Activated CD8-positive, alpha-beta T cell treated with anti-CD3 and anti-CD28 coated beads for 36 hours (primary cell): ENCODE data around the gene XPNPEP2. TPM values are rescaled to one million over a fixed set of nuclear protein-coding genes. Genes with fewer than 3 reads are reported as not detected.

ENCODE experiments used
- ATAC-seq: fragments of 200-7000 bp; cut with Tn5 transposase; one replicate; pipeline ENCODE4 v1.10.0; 2021; ENCODE audit warnings: mild to moderate bottlenecking, moderate library complexity
- CTCF ChIA-PET: fragments of 350-600 bp; sonication (Branson Sonifier 250); formaldehyde crosslinking; loops from one replicate; lab custom pipeline; 2021; ENCODE audit warnings: antibody characterized with exemption; lab: Charles Lee
- POLR2A ChIA-PET: fragments of 350-600 bp; sonication (Branson Sonifier 250); formaldehyde crosslinking; loops from one replicate; lab custom pipeline; 2021; ENCODE audit warnings: antibody characterized with exemption; lab: Charles Lee
- DNase-seq: peaks from one replicate; pipeline ENCODE4 v3.0.0-alpha.2; 2020
- H3K27ac Mint-ChIP-seq: one replicate; pipeline ENCODE4 v1.8.0; 2021; ENCODE audit warnings: mild to moderate bottlenecking, mixed read lengths
- H3K27me3 Mint-ChIP-seq: one replicate; pipeline ENCODE4 v1.8.0; 2021; ENCODE audit warnings: mixed read lengths
- H3K36me3 Mint-ChIP-seq: one replicate; pipeline ENCODE4 v1.8.0; 2021; ENCODE audit warnings: low read depth, mixed read lengths
- H3K4me1 Mint-ChIP-seq: one replicate; pipeline ENCODE4 v1.8.0; 2021; ENCODE audit warnings: low read depth, mixed read lengths
- H3K4me3 Mint-ChIP-seq: one replicate; pipeline ENCODE4 v1.8.0; 2021; ENCODE audit warnings: mild to moderate bottlenecking, moderate library complexity, mixed read lengths
- H3K9me3 Mint-ChIP-seq: one replicate; pipeline ENCODE4 v1.8.0; 2021; ENCODE audit warnings: mixed read lengths
- CTCF ChIP-seq: fragments of 200-600 bp; IDR thresholded peaks from one replicate; pipeline ENCODE4 v1.8.0; 2022; ENCODE audit warnings: antibody characterized with exemption, mild to moderate bottlenecking
- intact Hi-C: fragments of 100-400 bp; cut with micrococcal nuclease; formaldehyde crosslinking; loops from one replicate; pipeline ENCODE4 v1.10.0; 2022
- total RNA-seq, 2 experiments: library from RNA; stranded (reverse); gene quantifications; one replicate each; pipeline ENCODE4 v1.2.3, GENCODE V29; 2021

XPNPEP2 gene
- total RNA-seq, 2 experiments from 2014 or later: 0.16 to 0.38 TPM

GRCh38 chrX:129721870-129722269, 16.9 kb upstream of the XPNPEP2 start:
- H3K4me1 Mint-ChIP-seq: peaks cover 16% of the 10 kb centered on the region
- intact Hi-C loops: loop anchor here (10.0 kb wide), 1 partner anchor 87 kb away; no protein-coding TSS in a partner anchor
- no peak for ATAC-seq

GRCh38 chrX:129723511-129723910, 15.3 kb upstream of the XPNPEP2 start:
- Mint-ChIP-seq H3K9me3 (no peaks in the 10 kb centered on the region), H3K4me3 (no peak overlapping the region), H3K4me1 (peaks cover 16% of the 10 kb centered on the region), H3K27ac (no peak overlapping the region), H3K36me3 (no peaks in the 10 kb centered on the region), H3K27me3 (no peaks in the 10 kb centered on the region)
- ATAC-seq (no peak), DNase-seq (no peak)
- ChIA-PET POLR2A (interaction anchor here (1.1 kb wide), 1 partner anchor 22 kb away, joined by 3 read pairs; no protein-coding TSS in a partner anchor), CTCF (interaction anchor here (4.1 to 5.1 kb wide), 2 partner anchors 68 to 85 kb away, joined by 22 to 57 read pairs; partner anchors contain the start of gene APLN)
- intact Hi-C loops: loop anchor here (10.0 kb wide), 1 partner anchor 89 kb away; no protein-coding TSS in a partner anchor
- TF ChIP-seq CTCF: no peak

More at GRCh38 chrX:129721870-129722269, 16.9 kb upstream of the XPNPEP2 start:
- H3K4me3 Mint-ChIP-seq: no peak overlapping the region
- TF ChIP-seq CTCF: no peak
- POLR2A ChIA-PET: no interaction called here
- CTCF ChIA-PET: no interaction called here
- H3K36me3 Mint-ChIP-seq: no peaks in the 10 kb centered on the region
- H3K27ac Mint-ChIP-seq: peak overlapping the region; percentile 18
- no peak for DNase-seq
- no peaks in the 10 kb centered on the region for H3K27me3 Mint-ChIP-seq
- H3K9me3 Mint-ChIP-seq: no peaks in the 10 kb centered on the region

GRCh38 chrX:129724754-129725153, 14.0 kb upstream of the XPNPEP2 start:
- Mint-ChIP-seq H3K4me1 (peaks cover 16% of the 10 kb centered on the region), H3K4me3 (no peak overlapping the region), H3K27ac (no peak overlapping the region), H3K27me3 (no peaks in the 10 kb centered on the region), H3K9me3 (no peaks in the 10 kb centered on the region), H3K36me3 (no peaks in the 10 kb centered on the region)
- intact Hi-C loops: loop anchor here (5.0 to 10.0 kb wide), 2 partner anchors 90 to 117 kb away; no protein-coding TSS in a partner anchor
- no peak for ATAC-seq
- DNase-seq: no peak
- POLR2A ChIA-PET: interaction anchor here (1.1 kb wide), 1 partner anchor 34 kb away, joined by 3 read pairs; no protein-coding TSS in a partner anchor
- no peak for TF ChIP-seq CTCF
- CTCF ChIA-PET: interaction anchor here (0.9 to 5.1 kb wide), 6 partner anchors 10 to 99 kb away, joined by 3 to 57 read pairs (median 11); partner anchors contain the start of gene APLN

GRCh38 chrX:129726307-129727111, 12.3 kb upstream of the XPNPEP2 start:
- no peaks in the 10 kb centered on the region for H3K9me3 Mint-ChIP-seq
- TF ChIP-seq CTCF: peak; percentile 61
- no peaks in the 10 kb centered on the region for H3K36me3 Mint-ChIP-seq
- POLR2A ChIA-PET: no interaction called here
- peak; percentile 27 for ATAC-seq
- CTCF ChIA-PET: interaction anchor here (0.7 to 5.1 kb wide), 28 partner anchors 9 to 199 kb away, joined by 3 to 57 read pairs (median 4); partner anchors contain the start of genes APLN and XPNPEP2
- peak; percentile 45 for DNase-seq
- no peak overlapping the region for H3K27ac Mint-ChIP-seq
- no peaks in the 10 kb centered on the region for H3K27me3 Mint-ChIP-seq
- peaks cover 25% of the 10 kb centered on the region for H3K4me1 Mint-ChIP-seq
- H3K4me3 Mint-ChIP-seq: no peak overlapping the region
- intact Hi-C loops: loop anchor here (5.0 to 10.0 kb wide), 2 partner anchors 92 to 119 kb away; no protein-coding TSS in a partner anchor
